Fibroblast of skin of right quadriceps (primary cell): ENCODE results near the gene THBS2.

Source experiments
- DNase-seq: peaks from one replicate; pipeline ENCODE4 v3.0.0-alpha.2; 2013

THBS2 gene

GRCh38 chr6:169247991-169248390, 5.7 kb downstream of the THBS2 start:
- no peak for DNase-seq

- DNase-seq = no peak
These were observed 6.2 kb downstream of the THBS2 start for GRCh38 chr6:169247419-169247818.

- no peak for DNase-seq
These were observed 7.2 kb downstream of the THBS2 start for GRCh38 chr6:169246445-169246844.

- no peak for DNase-seq
These were observed 8.8 kb downstream of the THBS2 start for GRCh38 chr6:169244684-169245383.

GRCh38 chr6:169243661-169244060, 10.0 kb downstream of the THBS2 start:
- DNase-seq = no peak

GRCh38 chr6:169243186-169243585, 10.5 kb downstream of the THBS2 start:
- no peak for DNase-seq

- no peak for DNase-seq
These were observed 11.8 kb downstream of the THBS2 start for GRCh38 chr6:169241688-169242350.

GRCh38 chr6:169240591-169241390, 12.9 kb downstream of the THBS2 start:
- no peak for DNase-seq

GRCh38 chr6:169240125-169240524, 13.5 kb downstream of the THBS2 start:
- no peak for DNase-seq

GRCh38 chr6:169239181-169239580, 14.5 kb downstream of the THBS2 start:
- DNase-seq = no peak

GRCh38 chr6:169238766-169239165, 14.9 kb downstream of the THBS2 start:
- no peak for DNase-seq

GRCh38 chr6:169237496-169238134, 16.0 kb downstream of the THBS2 start:
- no peak for DNase-seq

GRCh38 chr6:169236988-169237387, 16.7 kb downstream of the THBS2 start:
- DNase-seq = no peak

- DNase-seq = no peak
These were observed 17.1 kb downstream of the THBS2 start for GRCh38 chr6:169236545-169236944.

GRCh38 chr6:169235286-169235685, 18.4 kb downstream of the THBS2 start:
- DNase-seq = no peak

GRCh38 chr6:169234634-169235033, 19.0 kb downstream of the THBS2 start:
- DNase-seq = no peak

GRCh38 chr6:169233832-169234231, 19.8 kb downstream of the THBS2 start:
- DNase-seq = no peak

- DNase-seq = no peak
These were observed 20.5 kb downstream of the THBS2 start for GRCh38 chr6:169233181-169233580.

- no peak for DNase-seq
These were observed 21.1 kb downstream of the THBS2 start for GRCh38 chr6:169232507-169232931.

GRCh38 chr6:169231790-169232506, 21.7 kb downstream of the THBS2 start:
- DNase-seq = no peak

- DNase-seq = no peak
These were observed 22.5 kb downstream of the THBS2 start for GRCh38 chr6:169230946-169231789.

GRCh38 chr6:169230322-169230665, 23.4 kb downstream of the THBS2 start:
- DNase-seq = no peak
